Ovary (tissue), 9 donors: ENCODE measurements around the gene CGA. TPM values are rescaled to one million over a fixed set of nuclear protein-coding genes. Genes with fewer than 3 reads are reported as not detected.

Experiments
- DNase-seq, 5 donors: peaks; one replicate each; pipeline ENCODE4 v3.0.0-alpha.2; 2019 to 2020
- H3K27ac ChIP-seq, 2 donors: fragments of 200-600 bp; one replicate each; pipeline versions ENCODE4 v1.5.1 to v1.8.0; 2019 to 2022
- H3K27me3 ChIP-seq: fragments of 200-600 bp; one replicate; pipeline ENCODE4 v1.8.0; 2022
- H3K36me3 ChIP-seq: fragments of 200-600 bp; sonication (generic); one replicate; pipeline ENCODE4 v1.5.1; 2019
- H3K4me1 ChIP-seq: one replicate; pipeline ENCODE4 v1.8.1; 2013; ENCODE audit warnings: mild to moderate bottlenecking, moderate library complexity; ENCODE audit not compliant: insufficient read depth
- H3K4me3 ChIP-seq: fragments of 200-600 bp; sonication (generic); one replicate; pipeline ENCODE4 v1.5.1; 2017
- H3K9me3 ChIP-seq, 2 donors: fragments of 200-600 bp in 1 of 2; sonication (generic) in 1 of 2; one replicate each; pipeline versions ENCODE4 v1.5.1 to v1.8.1; 2013 to 2019; ENCODE audit warnings: mild to moderate bottlenecking in 1 of 2, moderate library complexity in 1 of 2
- CTCF ChIP-seq, 3 donors: fragments of 450-650 bp in 2 of 3; fragments of 200-600 bp in 1 of 3; IDR thresholded peaks; one replicate each; pipeline versions ENCODE4 v1.5.1 to v1.8.0; 2016 to 2022; ENCODE audit warnings: antibody characterized with exemption in 3 of 3, mild to moderate bottlenecking in 1 of 3
- EP300 ChIP-seq: sonication (generic); formaldehyde crosslinking; IDR thresholded peaks from one replicate; pipeline ENCODE4 v1.6.1; 2017; ENCODE audit warnings: antibody characterized with exemption
- POLR2A ChIP-seq: fragments of 450-650 bp; IDR thresholded peaks from one replicate; pipeline ENCODE4 v1.6.1; 2017; ENCODE audit warnings: antibody characterized with exemption, mild to moderate bottlenecking, moderate library complexity
- WGBS, 3 donors: extraction: QIAGEN DNeasy Blood & Tissue Kit in 1 of 3; methylation state at CpG; one replicate each; pipeline versions ENCODE4 v1.1.5 to v1.1.7; 2013 to 2017; 5-methylcytosine and 5-hydroxymethylcytosine counted together
- intact Hi-C, 4 donors: fragments of 100-400 bp; cut with DNase I; formaldehyde crosslinking; loops; one replicate each; pipeline versions ENCODE4 v1.11.0 to v1.15.1; 2022 to 2023
- polyA plus RNA-seq, 2 donors: library from polyadenylated mRNA; stranded (reverse); fragments of 200-250 nt in 1 of 2; fragments of 350-450 nt in 1 of 2; fragmentation: Illumina TruSeq in 1 of 2; extraction: RNeasy Lipid Tissue Mini Kit (QIAGEN cat#74804) in 1 of 2; gene quantifications; one replicate each; pipeline ENCODE4 v1.2.3, GENCODE V29; 2013 to 2014
- total RNA-seq, 7 donors: library from RNA; depleted of rRNA in 2 of 7; stranded (reverse); fragments of >200 nt in 2 of 7; fragmentation: NEBNext Ultra II Directional in 3 of 7; extraction: Animal tissue kit (Norgen Biotek cat#: 25700) in 3 of 7; gene quantifications; one replicate each; pipeline versions ENCODE4 v1.1.0 to v1.2.4, GENCODE V29; 2016 to 2023
- donor health status: DM: no; HTN: no; CAD: no; lungs with moderate emphysema.
- donor health status: DM: no; HTN: no; CAD: no.
- donor health status: Bipolar disorder and iron deficiency.
- donor health status: DM: yes; HTN: yes; CAD: no.
- donor health status: DM: no; HTN: no; CAD: no.
- donor health status: DM: yes; HTN: yes; CAD: no.

The CGA gene
- total and polyA plus RNA-seq, 9 donors: not detected

DNA sequence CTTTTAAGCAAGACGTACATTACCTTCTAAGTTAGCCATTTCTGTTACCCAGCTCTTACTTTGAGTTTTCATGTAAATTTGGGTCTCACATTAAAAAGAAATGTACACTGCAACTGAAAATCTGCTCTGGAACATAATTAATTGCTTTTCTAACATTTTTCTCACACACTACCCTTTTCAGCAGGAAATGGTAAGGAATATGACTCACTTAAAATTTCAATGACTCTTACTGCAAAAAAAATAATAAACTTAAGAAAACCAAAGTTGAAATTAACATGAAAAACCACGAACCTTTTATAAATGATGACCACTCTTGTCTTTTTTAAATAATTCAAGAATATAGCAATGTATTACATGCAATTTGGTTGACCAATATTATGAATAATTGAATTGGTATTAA is 1.3 kb downstream of the CGA start:
- TF ChIP-seq POLR2A (no peak), CTCF (IDR thresholded peaks at IDR 0.05) (no peak), EP300 (no peak)
- Histone ChIP-seq H3K4me3 (no peak overlapping the region), H3K9me3 (no peaks in the 10 kb centered on the region), H3K4me1 (no peaks in the 10 kb centered on the region), H3K36me3 (no peaks in the 10 kb centered on the region), H3K27me3 (no peaks in the 10 kb centered on the region), H3K27ac (no peak overlapping the region)
- WGBS, 3 donors: 57 to 67% (median 63%) methylated on average over 2 of the region's 2 CpGs
- intact Hi-C loops: no loop called here
- DNase-seq: no peak

DNA sequence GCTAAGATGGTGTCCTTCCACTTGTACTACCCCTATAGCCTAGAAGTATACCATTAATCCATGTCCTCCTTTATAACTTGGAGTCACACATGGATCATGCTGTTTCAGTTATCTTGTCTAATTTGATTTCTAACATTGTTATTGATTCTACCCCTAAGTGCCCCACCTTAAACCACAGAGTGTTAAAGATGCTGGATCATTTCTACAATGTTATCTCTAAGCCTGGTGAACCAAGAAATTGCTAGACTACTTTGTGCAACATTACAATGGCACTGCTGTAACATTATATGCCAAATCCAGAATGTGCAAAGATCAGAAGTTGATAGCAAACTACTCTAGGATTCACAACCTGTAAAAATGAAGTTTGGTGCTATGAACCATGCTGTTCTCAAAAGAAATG is 1.7 kb downstream of the CGA start:
- Histone ChIP-seq H3K36me3 (no peaks in the 10 kb centered on the region), H3K27ac (no peak overlapping the region), H3K4me3 (no peak overlapping the region), H3K4me1 (no peaks in the 10 kb centered on the region), H3K9me3 (no peaks in the 10 kb centered on the region), H3K27me3 (no peaks in the 10 kb centered on the region)
- intact Hi-C loops: no loop called here
- TF ChIP-seq POLR2A (no peak), CTCF (IDR thresholded peaks at IDR 0.05) (no peak), EP300 (no peak)
- no peak for DNase-seq

GRCh38 chr6:87092435-87092834 is 2.5 kb downstream of the CGA start:
- no peak for DNase-seq
- Histone ChIP-seq H3K27me3 (no peaks in the 10 kb centered on the region), H3K36me3 (no peaks in the 10 kb centered on the region), H3K4me3 (no peak overlapping the region), H3K27ac (no peak overlapping the region), H3K9me3 (no peaks in the 10 kb centered on the region), H3K4me1 (no peaks in the 10 kb centered on the region)
- intact Hi-C loops: no loop called here
- 58 to 75% (median 67%) methylated on average over 3 of the region's 3 CpGs for WGBS, 3 donors
- TF ChIP-seq EP300: no peak
- no peak for TF ChIP-seq POLR2A
- TF ChIP-seq CTCF (IDR thresholded peaks at IDR 0.05): no peak

DNA sequence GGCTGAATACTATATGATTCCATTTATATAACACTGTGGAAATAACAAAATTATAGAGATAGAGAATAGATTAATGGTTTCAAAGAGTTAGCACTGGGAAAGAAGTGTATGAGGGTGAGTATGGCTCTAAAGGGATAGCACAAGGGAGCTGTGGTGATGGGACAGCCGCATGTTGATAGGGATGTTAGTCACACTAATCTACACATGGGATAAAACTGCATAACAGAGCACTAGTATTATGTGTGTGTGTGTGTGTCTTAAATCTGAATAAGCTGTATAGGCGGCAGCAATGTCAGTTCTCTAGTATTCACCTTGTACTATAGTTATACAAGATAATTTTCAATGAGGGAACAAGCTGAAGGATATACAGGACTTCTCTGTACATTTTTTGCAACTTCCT is 5.8 kb downstream of the CGA start:
- no peak overlapping the region for H3K27ac ChIP-seq
- intact Hi-C loops: no loop called here
- 88 to 91% (median 91%) methylated on average over 2 of the region's 2 CpGs for WGBS, 3 donors
- no peaks in the 10 kb centered on the region for H3K4me1 ChIP-seq
- TF ChIP-seq POLR2A (no peak), CTCF (IDR thresholded peaks at IDR 0.05) (no peak), EP300 (no peak)
- no peak overlapping the region for H3K4me3 ChIP-seq
- H3K36me3 ChIP-seq: no peaks in the 10 kb centered on the region
- H3K27me3 ChIP-seq: no peaks in the 10 kb centered on the region
- DNase-seq: no peak
- no peaks in the 10 kb centered on the region for H3K9me3 ChIP-seq

- TF ChIP-seq CTCF (IDR thresholded peaks at IDR 0.05) (no peak), POLR2A (no peak), EP300 (no peak)
- H3K27ac ChIP-seq: no peak overlapping the region
- H3K4me1 ChIP-seq: no peaks in the 10 kb centered on the region
- intact Hi-C loops: no loop called here
- H3K9me3 ChIP-seq: no peaks in the 10 kb centered on the region
- no peaks in the 10 kb centered on the region for H3K36me3 ChIP-seq
- H3K27me3 ChIP-seq: no peaks in the 10 kb centered on the region
- H3K4me3 ChIP-seq: no peak overlapping the region
- WGBS, 3 donors: 53 to 82% (median 54%) methylated on average over 4 of the region's 4 CpGs
- DNase-seq: no peak
Measured at GRCh38 chr6:87088076-87088475, 6.8 kb downstream of the CGA start.
